ENCODE data around the gene CABLES1.
"Not testable (repeated sequence)": the region's sequence is repeated elsewhere in the genome, so short reads cannot be mapped to it uniquely, and the experiment has no call there.

CABLES1 gene

DNA sequence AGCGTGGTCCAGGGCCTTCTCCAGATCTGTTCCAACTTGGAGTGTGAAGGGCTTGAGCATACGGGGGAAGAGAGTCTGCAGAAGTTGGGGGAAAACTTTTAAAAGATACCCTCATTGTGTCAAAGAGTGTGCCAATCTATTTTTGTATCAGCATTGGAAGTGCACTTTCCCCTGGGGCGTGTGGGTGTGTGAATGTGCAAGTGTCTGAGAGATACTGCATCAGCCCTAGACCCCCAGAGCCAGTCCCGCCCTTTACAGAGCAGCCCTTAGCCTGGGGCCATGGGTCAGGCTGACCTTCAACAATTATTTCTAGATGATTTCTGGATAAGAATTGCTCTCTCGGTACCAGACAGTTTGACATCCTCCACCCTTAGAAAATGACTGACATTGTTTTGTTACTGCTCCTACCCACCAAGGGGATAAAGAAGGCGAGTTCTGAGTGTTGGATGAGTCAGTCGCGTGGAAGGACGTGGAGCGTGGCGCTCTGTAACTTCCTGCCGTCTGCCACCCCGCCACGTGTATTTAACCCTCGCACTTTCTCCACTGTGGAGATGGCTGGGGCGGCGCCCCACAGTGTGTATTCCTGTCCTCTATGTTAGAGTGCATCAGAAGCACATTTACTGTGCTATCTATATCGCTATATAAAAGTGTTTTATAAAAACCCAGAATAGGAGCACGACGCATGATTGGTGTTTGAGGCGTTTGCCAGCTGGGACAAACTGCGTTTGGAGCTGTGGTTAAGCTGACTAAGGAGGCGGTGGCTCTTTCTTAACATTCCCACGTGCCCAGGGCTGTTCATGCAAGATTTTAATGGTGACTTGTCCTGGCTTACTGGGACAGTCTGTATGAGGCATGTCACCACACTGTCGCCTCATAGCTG is 122.6 kb downstream of the CABLES1 start:
- in situ Hi-C loops (cut with MboI; ENCODE audit: low sequenced_read_pairs), result no loop called here

DNA sequence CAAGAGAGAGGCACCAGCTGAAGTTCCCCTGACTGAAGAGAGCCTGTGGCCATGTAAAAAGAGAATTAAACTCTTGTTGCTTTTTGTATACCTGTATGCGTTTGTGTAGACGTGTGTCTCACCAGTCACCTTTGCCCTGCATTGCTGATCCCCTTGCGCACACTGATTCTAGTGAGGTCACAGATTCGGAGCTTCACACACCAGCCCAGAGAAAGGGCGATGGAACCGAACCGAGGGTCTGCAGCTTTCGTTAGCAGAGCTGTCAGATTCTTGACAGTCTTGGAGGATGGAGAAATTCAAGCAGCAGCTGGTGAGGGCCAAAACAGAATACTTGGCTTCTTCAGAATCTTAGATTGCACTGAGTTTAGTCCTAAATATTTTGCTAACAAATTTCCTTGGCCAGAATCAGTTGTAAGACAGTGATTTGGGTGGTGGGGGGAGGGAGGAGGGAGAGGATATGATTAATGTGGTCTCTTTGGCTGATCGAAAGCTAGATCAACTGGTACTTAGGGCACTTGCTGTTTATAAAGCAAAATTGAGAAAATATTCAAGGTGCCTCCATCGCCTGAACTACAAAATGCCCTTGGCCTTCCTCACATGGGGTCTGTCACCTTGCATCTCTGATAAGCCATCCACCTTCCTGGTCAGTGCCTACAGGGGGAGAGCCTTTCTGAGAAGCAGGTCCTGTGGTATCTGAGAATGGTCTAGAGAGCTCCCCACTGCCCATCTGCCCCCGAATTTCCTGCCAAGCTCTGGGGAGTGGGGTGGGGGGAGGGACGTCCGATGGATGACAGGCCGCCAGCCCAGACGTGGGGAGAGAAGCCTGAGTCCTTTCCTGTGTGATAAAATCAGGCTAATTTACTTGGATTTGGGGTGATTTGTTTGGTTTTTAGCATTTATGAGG is 123.5 kb downstream of the CABLES1 start:
- in situ Hi-C loops (cut with MboI; ENCODE audit: low sequenced_read_pairs), result no loop called here

DNA sequence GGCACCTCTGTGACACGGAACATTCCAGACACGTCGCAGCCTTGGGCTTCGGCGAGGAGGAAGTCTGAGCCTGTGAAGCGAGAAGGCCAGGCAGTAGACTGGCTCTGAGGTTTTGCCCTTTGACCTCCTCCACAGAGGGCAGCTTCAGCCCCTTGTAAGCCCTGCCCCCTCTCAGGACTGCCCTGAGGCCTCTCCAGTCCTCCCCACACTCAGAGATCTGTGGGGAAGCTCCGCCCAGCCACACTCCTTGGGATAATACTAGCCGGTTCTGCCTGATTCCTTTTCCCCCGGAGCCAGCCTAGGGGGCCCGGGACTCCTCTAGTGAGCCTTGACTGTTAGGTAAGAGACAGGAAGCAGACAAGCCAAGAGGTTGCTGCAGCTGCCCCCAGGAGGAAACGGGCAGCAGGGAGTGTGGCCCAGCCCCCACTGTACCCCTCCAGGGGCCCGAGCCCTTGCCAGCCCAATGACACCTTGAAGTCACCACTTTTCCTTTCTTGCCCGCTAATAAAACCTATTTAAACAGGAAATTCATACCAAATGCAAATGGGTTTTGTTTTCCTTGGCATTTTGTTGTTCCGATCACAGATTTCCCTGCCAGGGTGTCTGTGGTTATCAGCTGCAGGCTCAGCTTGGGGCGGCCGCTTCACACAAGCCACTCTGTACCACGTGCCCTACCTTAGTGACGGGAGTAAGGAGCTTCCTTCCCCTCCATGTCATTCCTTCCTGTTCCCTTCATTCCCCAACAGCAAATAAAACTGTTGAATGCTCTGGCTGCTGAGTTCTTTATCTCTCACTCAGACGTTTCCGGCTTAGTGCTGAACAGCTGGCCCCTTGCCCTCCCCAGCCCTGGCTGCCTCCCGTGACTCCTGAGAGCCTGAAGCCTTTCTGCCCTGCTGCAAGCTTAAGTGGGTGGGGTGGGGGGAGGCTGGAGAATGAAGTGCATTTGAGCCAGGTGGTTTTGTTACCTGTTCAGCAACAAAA is 124.7 kb downstream of the CABLES1 start:
- in situ Hi-C loops (cut with MboI; ENCODE audit: low sequenced_read_pairs), result no loop called here

DNA sequence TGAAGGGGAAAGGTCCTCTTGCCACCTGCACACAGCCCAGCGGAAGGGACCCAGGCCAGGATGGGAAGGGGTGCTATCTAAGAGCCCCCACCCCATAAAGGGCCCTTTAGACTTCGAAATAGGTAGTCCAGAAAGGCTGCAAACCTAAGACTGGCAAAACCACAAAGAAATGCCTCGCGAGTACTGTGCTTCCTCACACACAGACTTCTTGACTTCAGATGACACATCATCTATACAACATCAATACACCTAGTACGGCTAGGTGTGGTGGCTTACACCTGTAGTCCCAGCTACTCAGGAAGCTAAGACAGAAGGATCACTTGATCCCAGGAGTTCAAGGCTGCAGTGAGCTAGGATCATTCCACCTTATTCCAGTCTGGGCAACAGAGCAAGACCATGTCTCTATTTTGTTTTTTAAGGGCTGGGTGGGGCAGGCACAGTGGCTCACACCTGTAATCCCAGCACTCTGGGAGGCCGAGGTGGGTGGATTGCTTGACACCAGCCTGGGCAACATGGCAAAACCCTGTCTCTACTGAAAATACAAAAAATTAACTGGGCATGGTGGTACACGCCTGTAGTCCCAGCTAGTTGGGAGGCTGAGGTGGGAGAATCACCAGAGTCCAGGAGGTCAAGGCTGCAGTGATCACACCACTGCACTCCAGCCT is 125.8 kb downstream of the CABLES1 start:
- in situ Hi-C loops (cut with MboI; ENCODE audit: low sequenced_read_pairs), result no loop called here

DNA sequence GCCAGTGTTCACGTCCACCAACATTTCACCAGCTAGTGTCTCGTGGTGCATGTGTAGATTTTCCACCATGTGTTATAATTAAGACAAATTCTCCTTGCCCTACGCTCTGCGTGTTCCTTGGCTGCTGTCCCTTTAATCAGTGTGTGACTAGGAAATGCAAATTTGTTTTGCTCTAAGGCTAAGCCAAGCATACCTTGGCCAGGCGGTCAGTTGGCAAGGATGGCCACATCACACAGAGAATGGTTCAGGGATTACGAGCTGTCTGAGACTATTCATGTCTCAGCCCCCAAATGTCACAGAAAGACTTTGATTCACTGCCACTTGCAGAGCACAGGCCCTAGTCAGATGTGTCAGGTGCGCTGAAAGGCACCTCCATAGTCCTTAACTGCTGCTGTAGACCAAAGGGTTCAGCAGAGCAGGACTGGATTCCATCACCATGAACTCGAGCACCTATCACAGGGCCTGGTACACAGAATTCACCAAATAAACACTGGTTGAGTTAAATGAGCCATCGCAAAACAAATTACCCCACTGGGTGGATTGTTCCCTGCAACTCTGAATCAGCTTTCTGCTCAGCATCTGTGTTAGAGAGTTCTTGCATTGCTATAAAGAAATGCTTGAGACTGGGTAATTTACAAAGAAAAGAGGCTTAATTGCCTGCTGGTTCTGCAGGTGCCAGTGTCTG is 128.4 kb downstream of the CABLES1 start:
- in situ Hi-C loops (cut with MboI; ENCODE audit: low sequenced_read_pairs), result no loop called here

DNA sequence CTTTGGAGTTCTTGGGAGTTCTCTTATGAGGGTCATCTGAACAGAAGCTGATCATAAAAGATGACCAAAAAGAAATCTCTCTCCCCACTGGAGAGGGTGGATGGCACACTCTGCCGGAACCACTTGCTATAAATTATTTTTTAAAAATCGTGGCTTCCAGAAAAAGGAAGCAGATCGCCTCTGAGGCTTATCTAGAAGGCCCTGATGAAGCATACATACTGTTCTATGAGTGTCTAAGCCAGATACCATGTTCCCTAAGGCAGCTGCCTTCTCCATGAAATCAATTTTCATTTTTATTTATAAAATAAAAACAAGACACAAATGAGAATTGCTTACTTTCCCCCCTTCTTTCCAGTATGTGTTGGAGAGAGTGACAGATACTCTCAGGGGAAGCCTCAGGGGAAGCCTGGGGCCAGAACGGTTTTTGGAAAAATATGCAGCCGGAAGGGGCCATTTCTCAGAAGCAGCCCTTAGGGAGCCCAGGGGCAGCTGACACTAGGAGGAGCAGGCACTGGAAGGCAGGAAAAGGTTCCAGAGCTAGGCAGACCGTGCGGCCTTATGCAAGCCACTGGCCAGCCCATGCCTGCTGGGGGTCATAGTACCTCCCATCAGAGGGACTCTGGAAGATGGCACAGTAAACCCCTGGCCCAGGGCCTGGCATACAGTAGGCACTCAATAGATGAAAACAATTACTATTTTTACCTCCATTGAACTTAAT is 130.6 kb downstream of the CABLES1 start:
- in situ Hi-C loops (cut with MboI; ENCODE audit: low sequenced_read_pairs), result no loop called here

DNA sequence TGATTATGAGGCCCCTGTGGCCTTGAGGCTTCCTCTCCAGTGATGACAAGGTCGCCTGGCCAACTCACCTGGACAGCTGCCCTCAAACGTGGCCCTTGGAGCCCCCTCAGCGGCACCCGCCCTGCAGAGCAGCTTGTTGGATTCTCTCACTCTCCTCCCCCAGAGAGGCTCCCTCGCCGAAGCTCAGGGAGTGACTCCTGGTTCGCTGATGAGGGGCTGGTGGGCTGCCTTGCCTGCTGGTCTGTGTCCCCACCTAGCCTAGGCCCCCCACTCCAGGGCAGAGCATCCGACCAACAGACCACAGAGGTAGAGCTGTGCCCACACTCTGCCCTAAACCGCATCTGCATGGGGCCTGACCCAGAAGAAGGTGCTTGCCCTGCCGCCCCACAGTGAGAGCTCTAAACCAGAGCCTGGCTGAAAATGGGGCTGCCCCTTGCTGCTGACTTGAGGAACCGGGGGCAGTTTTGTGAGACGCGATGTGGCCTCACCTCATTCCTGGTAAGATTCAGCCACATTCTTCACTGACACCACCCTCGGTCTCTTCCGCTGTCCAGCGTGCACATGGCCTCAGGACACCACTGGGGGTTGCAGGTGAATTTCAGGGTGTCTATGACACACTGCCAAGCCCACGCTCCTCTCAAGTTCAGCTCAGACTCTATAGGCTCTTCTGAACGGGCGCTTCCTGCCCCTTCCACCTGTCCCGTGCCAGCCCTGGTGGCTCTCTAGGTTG is 131.6 kb downstream of the CABLES1 start:
- in situ Hi-C loops (cut with MboI; ENCODE audit: low sequenced_read_pairs), result no loop called here

DNA sequence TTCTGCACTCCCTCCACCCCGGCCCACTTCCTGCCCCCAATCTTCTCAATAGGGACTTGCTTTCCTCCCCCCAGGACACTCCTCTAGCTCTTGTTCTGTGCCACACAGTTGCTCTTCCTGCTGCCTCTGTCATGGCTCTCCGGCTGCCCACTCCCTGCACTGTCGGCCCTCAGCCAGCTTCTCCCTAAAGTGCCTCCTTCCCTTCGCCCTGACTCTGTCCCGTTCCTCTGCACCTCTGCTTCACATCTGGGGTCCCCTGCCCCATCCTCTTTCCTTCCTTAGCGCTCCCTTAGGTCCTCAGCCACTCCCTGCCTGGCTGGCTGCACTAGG is 132.1 kb downstream of the CABLES1 start:
- in situ Hi-C loops (cut with MboI; ENCODE audit: low sequenced_read_pairs), result no loop called here

DNA sequence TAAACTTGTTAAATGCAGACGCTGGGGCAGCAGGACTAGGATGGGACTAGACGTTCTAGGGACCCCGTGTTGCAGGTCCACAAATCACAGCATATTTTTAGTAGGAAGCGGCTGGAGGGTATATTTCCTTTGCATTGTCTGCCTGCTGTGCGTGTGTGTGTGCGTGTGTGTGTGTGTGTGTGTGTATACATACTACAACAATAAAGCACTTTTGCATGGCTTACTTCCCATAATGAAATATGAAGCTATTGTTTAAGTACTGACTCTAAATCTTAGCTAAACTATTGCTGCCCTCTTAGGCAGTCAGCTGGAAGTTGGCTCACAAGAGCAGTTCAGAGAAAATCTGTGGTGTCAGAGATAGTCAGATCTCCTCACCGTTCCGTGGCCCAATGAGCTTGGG is 133.4 kb downstream of the CABLES1 start:
- in situ Hi-C loops (cut with MboI; ENCODE audit: low sequenced_read_pairs), result no loop called here

DNA sequence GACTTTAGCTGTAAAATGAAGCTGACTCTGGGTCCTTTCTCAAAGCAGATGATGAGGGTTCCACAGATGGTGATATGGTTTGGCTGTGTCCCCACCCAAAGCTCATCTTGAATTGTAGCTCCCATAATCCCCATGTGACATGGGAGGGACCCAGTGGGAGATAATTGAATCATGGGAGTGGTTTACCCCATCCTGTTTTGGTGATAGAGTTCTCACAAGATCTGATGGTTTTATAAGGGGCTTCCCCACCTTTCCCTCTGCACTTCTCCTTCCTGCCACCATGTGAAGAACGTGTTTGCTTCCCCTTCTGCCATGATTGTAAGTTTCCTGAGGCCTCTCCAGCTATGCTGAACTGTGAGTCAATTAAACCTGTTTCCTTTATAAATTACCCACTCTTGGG is 133.8 kb downstream of the CABLES1 start:
- in situ Hi-C loops (cut with MboI; ENCODE audit: low sequenced_read_pairs), result not testable (repeated sequence)

DNA sequence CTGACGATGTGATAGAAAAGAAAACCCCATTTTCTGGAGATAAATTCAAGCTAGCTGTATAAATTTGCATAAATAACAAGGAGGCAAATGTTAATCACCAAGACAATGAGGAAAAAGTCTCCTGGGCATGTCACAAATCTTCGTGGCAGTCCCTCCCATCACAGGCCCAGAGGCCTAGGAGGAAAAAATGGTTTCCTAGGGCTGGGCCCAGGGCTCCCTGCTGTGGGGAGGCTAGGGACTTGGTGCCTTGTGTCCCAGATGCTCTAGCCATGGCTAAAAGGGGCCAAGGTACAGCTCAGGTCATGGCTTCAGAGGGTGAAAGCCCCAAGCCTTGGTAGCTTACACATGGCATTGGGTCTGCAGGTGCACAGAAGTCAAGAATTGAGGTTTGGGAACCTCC is 134.6 kb downstream of the CABLES1 start:
- in situ Hi-C loops (cut with MboI; ENCODE audit: low sequenced_read_pairs), result no loop called here

DNA sequence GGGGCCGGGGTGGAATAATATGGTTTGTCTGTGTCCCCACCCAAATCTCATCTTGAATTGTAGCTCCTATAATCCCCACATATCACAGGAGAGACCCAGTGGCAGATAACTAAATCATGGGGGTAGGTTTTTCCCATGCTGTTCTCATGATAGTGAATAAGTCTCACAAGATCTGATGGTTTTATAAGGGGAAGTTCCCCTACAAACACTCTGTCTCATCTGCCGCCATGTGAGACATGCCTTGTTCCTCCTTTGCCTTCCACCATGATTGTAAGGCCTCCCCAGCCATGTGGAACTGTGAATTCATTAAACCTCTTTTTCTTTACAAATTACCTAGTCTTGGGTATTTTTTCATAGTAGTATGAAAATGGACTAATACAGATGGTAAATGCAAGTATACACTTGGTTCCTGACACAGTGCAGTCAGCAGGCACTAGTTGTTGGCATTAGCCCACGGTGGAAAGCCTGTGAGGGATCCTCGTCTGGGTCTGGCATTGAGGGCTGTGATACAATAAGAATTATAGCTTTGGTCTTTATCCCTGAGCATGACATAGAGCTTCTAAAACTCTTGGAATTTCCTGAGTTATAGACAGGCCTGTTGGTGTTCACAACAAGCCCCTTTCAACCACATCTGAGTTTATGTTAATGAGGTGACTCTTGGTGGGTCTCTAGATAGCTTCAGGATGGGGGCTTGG is 135.8 kb downstream of the CABLES1 start:
- in situ Hi-C loops (cut with MboI; ENCODE audit: low sequenced_read_pairs), result no loop called here

DNA sequence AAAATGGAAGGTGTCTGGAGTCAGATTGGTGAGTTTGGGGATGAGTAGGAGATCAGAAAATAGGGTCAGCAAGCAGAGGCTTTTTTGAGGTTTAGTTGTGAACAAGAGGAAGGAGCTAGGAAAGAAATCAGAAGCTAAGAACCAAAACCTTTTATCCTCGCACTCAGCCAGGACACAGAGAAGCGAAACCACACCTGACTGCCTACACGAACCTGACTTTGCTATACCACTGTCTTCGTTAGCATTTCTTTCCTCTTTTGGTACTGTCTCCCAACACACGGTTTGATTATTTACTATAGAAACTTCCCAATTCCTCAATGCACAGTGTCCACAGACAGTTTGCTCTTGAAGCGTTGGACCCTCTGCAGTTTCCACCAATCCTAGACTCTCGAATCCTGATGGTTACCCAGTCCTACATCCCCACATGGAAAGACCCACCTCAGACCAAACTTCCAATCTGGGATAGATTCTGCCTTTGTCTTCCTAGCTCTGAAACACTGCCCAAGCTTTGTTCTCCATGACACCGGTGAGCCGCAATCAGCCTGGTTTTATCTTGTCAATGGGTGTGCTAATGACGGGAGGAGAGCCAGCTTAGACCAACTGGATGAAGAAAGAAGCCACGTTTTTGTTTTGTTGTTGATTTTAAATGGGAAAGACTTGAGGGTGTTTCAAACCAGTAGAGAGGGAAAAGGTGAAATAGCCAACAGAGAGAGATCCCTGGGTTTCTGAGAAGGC is 137.4 kb downstream of the CABLES1 start:
- in situ Hi-C loops (cut with MboI; ENCODE audit: low sequenced_read_pairs), result no loop called here

DNA sequence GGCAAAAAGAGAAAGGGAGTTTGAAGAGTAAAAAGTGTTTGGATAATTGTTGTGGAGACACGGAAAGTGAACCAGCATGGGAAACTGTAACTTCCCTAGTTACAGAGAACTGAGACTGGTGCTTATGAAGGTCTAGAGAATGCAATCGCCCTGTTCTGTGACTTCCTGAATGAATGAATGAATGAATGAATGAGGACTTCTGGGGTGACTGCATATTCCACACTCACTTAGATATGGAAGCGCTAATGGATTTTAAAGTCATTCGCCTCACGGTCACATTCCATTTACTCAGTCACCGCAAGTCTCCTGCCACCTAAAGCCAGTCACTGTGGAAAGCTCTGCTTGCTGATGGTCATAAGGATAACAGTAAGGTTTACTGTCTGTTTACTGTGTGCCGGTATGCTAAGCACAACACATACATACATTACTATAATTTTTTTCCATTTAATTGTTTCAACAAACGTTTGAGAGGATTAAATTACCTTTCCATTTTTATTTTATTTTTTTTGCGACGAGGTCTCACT is 138.2 kb downstream of the CABLES1 start:
- in situ Hi-C loops (cut with MboI; ENCODE audit: low sequenced_read_pairs), result no loop called here

DNA sequence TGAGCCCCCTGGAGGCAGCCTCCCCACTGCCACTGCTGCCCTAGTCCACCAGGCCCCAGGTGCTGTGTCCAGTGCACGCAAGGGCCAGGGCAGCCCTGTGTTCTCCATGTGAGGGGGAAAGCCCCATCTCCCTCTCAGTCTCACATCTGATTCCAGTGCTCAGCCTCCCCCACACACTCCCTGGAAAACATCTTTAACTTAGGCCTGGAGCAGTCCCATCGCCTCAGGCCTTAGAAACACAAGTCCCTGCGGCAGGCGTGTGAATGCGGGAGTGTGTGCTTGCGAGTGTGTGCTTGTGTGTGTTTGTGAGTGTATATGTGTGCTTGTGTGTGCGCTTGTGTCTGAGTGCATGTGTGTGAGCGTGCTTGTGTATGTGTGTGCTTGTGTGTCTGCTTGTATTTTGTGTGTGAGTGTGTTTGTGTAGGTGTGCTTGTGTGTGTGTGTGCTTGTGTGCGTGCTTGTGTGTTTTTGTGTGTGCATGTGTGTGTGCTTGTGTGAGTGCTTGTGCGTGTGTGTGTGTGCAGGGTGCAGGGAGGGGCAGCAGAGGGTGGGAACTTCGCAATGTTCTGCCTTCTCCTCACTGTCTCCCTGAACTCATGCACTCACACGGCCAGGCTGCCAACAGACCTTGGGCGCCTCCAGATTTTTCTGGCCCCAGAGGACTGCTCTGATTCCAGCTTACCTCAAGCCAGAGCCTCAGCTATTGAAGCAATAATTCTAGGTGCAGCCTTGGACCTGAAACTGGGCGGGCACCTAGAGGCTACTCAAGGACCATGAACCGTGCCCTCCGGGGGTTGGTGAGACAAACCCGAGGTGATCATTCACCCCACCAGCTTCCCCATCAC is 139.6 kb downstream of the CABLES1 start:
- in situ Hi-C loops (cut with MboI; ENCODE audit: low sequenced_read_pairs), result no loop called here

DNA sequence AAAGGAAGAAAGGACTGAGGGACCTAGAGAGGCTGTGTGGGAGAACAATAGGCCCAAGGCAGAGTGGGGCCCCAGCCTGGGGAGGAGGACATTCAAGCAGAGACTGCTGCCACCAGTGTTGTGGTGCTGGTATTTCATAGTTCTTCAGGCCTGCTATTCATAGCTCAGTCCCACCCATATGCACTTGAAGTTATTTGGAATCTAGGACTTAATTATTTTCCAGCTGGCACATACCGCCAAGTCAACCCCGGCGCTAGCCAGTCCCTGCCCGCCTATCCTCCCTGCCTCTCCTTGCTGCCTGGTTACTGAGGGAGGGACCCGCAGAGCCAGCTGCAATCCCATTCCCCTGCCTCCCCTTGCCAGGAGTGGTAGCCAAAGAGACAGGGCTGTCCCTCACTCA is 141.2 kb downstream of the CABLES1 start:
- in situ Hi-C loops (cut with MboI; ENCODE audit: low sequenced_read_pairs), result no loop called here

All from HL-60/S4 treated with phorbol 12-myristate 13-acetate at 8.2 ng/mL for 4 days and 3 days (cell line).